ENCODE results near the gene FSIP1.

DNA sequence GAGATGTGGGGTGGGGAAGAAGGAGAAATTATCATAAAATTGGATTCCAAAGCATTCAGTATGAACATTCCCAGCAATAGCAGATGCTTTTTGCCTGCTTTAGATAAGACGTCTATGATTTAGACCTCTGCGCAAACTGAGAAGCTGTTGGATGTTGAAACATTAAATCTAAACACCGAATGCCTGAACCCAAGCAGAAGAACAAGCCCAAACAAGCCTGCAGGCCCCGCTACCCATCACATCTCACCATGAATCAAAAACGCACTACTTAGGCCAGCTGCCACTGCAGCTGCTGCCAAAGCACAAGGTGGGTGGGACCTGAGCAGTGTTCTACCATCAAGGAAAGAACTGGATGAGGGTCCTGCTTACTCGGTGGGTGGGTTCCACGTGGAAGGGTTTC, 226.2 kb downstream of the FSIP1 start:
- TF ChIP-seq POLR2AphosphoS5 (IDR thresholded peaks at IDR 0.05) (no peak), CTCF (IDR thresholded peaks at IDR 0.05) (no peak), POLR2A (IDR thresholded peaks at IDR 0.05) (no peak), EP300 (IDR thresholded peaks at IDR 0.05) (no peak)

All from gastroesophageal sphincter (tissue), 3 donors.